T-helper 2 cell treated with Interferon-gamma antibody and Interleukin-4, amounts not matched to agents 100 ng/mL and 5 ng/mL, for 36 hours (primary cell): ENCODE measurements around the gene RTN4R. TPM values are rescaled to one million over a fixed set of nuclear protein-coding genes. Genes with fewer than 3 reads are reported as not detected.
"Not testable (repeated sequence)": the region's sequence is repeated elsewhere in the genome, so short reads cannot be mapped to it uniquely, and the experiment has no call there.

Source experiments
- intact Hi-C: fragments of 100-400 bp; cut with micrococcal nuclease; formaldehyde crosslinking; loops from one replicate; pipeline ENCODE4 v1.15.1; 2023
- total RNA-seq: library from RNA; stranded (reverse); gene quantifications from 2 replicates; pipeline ENCODE4 v1.2.3, GENCODE V29; 2022

The RTN4R gene
- total RNA-seq, 1 donor from 2014 or later: 1.9 TPM

DNA sequence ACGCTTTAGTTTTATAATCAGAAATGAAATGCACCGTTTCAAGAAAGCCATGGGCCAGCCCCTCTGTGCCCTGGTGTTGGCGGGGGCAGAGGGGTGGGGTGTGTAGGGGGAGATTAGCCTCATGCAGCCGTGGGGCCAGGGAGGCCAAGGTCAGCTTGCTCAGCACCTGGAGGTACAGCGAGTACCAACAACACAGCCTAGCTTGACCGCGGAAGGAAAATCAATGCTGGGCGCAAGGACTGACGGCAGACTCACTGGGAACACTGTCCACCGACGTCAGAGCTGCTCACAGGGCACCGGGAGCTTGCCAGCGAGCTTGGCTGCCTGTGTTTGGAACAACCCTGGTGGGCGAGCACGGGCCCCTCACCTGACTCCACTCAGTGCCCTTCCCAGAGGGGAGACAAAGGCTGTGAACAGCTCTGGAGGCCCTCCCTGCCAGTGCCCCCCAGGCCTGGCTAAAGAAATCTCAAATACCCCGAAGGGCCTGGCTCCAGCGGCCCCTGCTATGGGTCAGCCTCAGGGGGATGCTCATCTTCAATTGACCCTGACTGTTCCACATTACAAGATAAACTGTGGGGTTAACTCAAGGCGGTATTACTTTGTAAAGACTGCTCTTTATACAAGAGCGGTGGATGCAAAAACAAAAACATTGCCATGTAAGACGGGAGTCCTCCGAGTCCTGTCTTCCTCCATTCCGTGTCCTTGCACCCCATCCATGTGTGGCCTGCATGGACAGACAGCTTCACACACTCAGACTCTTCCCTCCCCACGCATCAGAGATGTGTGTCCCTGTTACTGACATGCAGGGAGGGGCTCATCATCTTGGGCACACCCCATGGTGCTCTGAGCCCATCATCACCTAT is 21.3 kb upstream of the RTN4R start:
- intact Hi-C loops: not testable (repeated sequence)

DNA sequence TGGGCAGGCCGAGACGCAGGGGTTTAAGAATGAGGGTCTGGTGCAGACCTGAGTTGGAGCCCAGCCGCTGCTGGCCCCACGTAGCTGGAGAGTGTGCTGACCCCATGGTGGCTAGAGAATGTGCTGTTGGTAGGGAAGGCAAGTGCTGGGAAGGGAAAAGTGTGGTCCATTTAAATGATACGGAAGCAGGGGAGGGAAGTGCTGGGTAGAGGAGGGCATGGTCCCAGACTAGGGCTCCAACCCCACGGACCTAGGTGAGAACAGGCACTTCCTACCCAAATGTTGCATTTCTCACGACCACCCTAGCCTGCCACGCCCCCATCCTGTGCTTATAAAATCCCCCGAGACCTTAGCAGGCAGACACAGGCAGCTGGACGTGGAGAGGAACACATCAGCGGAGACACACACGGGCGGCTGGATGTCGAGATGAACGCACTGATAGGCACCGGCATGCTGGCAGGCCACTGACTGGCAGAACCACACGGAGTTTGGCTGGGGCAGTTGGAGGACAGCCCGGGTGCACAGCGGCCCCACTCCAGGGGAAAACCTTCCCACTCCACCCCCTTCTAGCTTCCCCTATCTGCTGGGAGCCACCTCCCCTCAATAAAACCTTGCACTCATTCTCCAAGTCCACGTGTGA is 18.8 kb upstream of the RTN4R start:
- intact Hi-C loops: not testable (repeated sequence)

DNA sequence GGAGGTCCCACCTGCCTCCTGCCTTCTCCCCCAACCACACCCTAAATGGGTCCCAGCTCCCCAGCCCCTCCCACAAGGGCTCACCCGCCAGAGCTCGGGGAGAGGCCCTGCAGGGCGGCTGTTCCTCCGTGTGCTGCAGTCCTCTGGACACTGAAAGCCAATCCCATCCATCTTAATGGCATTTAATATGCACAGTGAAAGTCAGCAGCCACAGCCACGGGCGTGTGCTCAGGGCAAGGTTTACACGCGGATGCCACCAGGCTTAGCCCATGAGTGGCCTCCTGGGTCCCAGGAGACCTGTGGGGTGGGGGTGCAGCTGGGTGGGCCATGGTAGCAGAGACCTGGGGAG is 18.2 kb upstream of the RTN4R start:
- intact Hi-C loops: not testable (repeated sequence)

DNA sequence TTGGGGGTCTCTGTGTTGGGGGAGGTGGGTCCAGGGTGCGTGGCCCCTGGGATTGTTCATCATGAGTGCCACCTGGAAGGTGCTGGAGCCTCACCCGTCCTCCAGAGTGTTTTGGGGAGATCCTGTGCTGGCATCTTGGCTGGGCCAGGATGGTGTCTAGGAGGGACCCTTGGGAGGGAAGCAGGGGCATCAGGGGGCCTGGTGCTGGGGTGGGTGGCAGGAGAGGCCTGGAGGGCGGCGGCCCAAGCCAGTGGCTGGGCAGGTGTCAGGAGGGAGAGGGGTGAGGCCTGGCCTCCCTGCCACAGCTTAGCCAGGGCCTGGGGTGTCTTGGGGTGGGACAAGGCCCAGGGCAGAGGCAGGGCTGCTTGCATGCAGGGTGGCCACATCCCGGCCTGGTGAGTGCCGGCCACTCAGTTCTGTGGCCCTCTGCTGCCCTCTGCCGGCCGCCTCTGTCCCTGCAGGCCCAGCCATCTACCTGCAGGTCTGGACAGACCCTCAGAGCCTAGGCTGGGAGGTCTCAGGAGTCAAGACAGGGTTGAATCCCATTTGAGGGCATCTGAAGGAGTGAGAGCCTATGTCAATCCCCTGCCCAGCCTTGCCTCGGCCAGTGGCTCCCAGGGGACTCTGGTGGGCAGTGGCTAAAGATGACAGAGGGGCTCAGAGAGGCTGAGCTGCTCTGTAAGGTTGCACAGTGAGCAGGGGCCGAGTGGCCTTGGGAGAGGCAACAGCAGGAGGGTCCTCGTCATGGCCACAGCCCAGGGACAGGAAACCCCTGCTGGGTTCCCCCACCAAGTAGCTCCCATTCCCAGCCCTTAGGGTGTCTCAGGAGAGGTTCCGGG is 17.6 kb upstream of the RTN4R start:
- intact Hi-C loops: loop anchor here (1.0 kb wide), 1 partner anchor 128 kb away; no protein-coding TSS in a partner anchor

DNA sequence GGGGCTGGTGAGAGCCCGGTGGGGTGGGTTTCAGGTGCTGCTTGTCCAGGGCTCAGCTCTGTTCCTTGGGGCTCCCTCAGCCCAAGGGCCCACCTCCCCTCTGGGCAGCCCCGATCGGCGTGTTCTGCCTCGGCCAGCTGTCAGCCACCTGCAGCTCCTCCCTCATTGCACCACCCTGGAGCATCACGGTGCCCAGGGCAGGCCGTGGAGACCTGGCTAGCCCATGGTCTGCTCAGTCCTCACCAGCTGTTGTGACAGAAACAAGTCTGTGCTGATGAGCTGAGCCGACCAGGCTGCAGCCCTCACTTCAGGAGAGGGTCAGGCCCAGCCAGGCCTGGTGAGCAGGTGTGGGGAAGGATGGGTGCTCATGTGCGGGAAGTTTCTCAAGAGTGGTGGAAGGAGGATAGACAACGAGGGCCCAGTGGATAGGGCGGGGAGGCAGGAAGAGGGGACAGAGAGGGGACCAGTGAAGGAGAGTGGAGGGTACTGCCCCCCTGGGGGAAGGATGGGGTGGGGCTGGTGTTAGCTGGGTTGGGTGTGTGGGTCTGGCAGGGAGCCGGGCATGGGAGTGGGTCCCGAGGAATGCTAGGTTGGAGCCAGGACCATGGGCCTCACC is 16.5 kb upstream of the RTN4R start:
- intact Hi-C loops: loop anchor here (1.0 kb wide), 1 partner anchor 127 kb away; no protein-coding TSS in a partner anchor

DNA sequence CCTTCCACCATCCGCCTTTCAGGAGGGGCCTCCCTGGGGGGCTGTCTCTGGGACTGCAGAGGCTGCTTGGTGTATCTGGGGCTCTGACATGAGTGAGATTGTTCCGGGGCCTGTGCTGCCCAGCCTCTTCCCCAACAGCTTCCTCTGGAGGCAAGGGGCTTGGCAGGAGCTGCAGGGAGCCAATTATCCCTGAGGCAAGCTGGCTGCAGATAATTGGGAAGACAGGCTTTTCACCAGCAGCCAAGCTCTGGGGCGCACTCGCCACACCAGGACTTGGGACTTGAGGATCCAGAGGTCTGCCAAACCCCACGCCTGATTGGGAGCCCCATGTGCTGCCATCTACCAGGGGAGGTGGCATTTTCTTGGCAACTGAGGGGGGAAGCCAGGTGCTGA is 15.6 kb upstream of the RTN4R start:
- intact Hi-C loops: no loop called here

DNA sequence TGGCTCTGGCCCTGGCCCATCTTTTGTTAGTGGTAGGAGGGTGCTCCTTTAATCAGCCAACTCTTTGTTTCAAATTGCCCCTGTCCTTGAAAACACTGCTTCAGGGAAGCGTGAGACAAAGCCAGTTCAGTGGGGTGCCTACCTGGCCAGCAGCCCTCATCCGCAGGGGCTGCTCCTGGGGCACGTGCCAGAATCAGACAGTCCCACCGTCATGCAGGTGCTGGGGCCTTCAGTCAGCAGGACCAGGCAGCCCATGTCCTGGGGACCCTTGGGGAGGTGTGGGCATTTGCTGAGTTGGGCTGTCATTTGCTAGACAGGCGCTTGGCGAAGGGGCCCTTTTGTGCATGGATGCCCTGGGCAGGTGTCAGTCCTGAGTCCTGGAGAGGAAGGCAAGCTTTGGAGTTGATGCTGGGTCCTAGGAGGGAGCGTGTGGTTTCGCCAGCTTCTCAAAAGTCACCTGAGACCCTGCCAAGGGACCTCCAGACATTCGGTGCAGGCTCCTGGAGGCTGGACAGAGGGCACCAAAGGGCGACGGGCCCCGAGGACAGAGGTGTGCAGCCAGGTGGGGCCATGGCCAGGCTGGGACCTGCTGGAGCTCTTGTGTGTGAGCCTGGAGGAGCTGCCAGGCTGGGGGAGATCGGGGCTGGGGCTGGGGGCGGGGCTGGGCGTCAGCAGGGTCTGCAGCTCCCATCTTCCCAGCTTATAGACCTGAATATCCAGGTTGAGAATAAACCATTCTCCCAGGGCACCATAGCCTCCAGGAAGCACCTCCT is 15.0 kb upstream of the RTN4R start:
- intact Hi-C loops: no loop called here

DNA sequence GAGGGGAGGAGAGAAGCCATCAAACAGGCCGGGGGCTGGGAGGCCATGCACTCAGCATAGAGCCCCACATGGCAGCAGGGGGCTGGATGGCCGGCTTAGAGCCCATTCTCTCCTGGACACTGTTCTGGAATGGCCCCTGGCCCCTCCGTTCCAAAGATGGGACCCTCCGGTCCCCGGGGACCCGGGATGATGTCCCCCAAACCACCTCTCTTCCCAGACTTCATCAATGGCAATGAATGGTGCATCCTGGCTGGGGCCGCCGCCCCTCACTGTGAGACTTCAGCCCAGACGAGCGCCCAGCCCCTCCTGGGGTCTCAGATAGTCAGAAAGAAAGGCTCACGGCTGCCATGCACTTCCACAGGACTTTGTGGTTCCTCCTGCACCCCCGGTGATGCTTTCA is 13.8 kb upstream of the RTN4R start:
- intact Hi-C loops: no loop called here

DNA sequence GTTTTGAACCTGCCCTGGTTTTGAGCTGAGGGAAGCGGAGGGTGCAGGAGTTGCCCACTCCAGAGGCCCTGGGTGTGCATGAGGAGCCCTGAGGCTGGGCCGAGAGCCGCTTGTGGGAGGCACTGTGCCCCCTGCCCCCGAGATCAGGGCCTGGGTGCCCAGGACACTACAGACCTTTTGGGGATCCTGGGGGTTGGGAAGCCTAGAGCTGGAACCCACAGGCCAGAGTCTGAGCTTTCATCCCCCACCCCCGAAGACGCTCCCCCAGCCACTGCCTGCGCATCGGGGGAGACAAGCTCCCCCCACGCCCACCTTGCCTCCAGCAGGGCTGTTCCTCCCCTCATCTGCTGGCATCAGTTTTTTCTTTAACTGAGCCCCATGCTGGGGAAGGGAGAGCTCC is 13.4 kb upstream of the RTN4R start:
- intact Hi-C loops: not testable (repeated sequence)

DNA sequence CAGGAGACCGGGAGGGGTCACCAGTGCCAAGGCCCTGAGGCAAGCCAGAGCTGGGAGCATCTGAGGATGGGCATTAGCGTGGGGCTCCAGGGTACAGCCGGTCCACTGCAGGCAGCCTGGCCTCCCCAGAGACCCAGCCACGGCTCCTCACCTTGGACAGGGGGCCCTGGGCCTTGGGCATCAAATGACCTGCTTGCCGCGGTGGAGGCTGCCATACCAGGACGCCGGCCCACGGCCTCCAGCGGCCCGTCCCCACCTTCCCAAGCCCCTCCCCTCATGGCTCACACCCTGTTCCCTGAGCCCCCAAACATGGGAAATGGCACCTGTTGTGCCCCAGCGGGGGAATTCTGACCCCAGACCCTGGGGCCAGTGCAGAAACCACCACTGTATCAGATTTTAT is 12.7 kb upstream of the RTN4R start:
- intact Hi-C loops: no loop called here

DNA sequence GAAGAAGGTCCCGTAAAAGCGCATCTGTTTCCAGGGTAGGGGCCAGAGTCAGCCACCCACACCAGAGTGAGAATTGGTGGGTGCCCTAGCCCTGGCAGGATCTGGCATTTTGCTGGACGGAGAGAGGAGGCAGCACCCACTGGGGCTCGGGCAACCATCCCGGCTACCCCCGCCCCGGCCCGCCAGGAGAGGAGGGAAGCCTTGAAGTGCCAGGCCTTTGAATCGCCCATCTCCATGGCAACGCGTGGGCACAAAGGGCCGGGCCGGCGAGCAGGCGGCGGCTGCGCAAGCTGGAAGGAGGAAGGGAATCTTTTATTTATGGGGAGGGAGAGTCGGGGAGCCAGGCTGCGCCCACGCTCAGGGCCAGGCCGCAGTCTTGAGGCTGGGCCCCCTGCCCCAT is 12.0 kb upstream of the RTN4R start:
- intact Hi-C loops: not testable (repeated sequence)

DNA sequence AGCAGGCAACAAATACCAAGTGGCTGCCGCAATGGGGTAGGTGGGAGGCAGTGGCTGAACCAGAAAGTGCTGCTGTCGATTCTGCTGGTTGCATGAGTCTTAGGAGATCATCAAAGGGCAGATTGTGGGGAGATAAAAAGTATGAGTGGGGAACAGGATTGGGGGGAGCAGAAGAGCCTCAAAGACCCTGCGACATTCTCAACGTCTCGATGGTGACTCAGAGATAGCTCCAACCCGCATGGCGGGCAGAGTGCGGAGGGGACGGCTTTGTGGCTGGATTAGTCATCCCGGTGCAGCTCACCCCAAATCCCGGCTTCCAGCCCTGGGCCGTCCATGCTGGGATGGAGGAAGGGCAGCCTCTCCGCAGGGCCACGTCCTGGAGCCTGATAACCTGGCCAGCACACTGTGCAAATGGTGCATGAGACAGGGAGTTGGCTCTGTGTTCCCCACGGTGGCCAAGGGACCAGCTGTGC is 11.6 kb upstream of the RTN4R start:
- intact Hi-C loops: no loop called here

DNA sequence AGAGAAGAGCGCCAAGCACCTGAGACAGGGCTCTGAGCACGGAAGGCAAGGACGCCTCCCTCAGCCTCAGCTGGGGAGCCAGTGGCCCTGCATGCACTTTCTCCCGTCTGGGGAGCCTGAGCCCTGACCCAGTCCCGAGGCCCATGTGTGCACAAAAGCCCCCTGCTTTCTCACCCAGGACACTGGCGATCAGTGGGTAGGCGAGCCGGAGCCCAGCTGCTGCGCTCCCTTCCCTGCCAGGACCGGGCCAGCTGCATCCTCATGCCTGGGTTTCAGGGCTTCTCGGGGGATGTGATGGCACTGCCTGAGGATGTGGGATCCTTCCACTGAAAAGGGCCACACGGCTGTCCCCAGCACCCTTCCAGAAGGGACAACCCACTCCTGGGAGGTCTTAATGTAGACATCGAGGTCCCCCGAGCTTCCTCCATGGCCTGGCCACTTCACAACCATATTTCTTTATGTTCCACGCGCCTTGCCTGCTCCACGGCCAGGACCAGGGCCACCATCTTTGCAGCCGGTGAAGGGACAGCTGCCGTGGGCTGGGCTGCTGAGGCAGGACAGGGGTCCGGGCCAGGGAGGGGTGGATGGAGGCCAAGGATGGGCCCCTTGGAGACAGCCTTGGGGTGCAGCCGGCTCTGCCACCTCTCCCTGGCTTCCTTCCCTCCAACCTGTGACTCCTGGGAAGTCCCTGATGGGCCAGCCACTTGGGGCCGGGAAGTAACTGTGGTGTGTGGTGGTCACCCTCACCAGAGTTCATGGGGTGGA is 10.8 kb upstream of the RTN4R start:
- intact Hi-C loops: not testable (repeated sequence)

DNA sequence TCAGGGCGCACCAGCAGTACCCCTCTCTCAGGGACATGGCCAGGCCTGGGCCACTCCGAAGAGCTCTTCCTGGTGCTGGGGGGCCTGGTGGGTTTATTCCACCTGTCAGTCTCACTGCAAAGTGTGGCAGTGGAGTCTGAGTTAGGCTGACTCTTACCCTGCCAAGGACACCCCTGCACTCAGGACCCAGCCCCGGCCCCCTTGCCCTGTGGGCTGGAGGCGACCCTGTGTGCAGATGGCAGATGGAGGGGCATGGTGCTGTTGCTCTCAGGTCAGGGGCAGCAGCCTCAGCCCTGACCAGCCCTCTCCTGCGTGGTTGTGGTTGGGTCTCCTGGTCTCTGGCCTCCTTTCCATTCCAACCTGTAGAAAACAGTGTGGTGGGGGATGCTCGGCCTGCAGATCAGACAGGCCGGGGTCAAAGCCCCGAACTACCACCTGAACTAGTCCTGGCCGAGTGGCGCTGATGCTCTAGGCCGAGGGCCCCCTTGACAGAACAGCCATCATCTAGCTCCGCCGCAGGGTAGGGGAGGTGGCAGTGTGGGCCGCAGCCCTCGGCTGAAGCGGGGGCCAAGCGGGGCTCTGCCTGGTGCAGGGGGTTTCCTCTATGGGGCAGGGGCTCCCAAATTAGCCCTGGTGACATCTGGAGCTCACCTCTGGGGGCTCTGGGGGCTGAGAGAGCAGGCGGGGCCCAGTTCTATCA is 10.0 kb upstream of the RTN4R start:
- intact Hi-C loops: not testable (repeated sequence)

DNA sequence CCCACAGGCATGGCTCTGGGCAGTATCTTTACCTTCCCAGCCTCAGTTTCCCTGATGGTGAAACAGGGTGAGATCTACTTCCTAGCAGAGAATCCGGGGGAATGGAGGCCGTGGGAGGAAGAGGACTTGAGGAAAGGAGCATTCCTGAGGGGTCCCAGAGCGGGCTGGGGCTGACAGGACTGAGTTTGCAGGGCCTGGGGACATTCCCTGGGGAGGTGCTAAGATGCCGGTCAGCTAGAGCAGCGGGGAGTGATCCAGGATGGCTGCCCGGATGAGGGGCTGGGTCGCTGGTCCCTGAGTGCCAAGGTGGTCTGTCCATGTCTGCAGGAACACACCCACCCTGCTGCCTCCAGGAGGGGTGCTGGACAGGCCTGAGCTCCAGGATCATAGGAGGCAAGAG is 8.3 kb upstream of the RTN4R start:
- intact Hi-C loops: no loop called here

DNA sequence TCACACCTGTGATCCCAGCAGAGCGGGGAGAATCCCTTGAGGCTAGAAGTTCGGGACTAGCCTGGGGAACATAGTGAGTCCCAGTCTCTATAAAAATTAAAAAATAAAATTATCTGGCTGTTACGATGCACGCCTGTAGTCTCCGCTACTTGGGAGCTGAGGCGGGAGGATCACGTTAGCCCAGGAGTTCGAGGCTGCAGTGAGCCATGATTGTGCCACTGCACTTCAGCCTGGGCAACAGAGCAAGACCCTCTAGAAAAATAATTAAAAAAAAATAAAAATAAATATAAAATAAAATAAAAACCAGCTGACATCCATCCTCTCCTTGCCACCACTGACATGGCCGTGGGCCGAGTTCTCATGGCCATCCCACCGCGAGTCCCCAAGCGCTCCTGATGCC is 7.7 kb upstream of the RTN4R start:
- intact Hi-C loops: no loop called here

DNA sequence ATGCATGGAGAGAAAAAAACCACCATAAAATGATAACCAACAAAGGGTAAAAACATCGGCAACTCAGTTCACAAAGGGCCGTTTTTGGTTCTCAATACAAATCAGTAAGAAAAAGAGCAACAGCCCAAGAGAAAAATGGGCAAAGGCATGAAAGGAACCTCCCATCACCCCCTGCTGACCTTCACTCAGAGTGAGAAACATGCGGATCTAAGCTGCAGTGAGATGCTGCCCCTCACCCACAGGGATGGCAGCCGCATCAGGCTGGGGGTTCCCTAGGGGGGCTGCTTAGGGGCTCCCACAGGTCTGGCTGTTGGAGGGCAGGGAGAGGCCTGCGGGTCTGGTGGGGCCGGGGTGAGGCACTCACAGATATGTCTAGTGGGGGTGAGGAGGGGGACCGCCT is 7.2 kb upstream of the RTN4R start:
- intact Hi-C loops: not testable (repeated sequence)

DNA sequence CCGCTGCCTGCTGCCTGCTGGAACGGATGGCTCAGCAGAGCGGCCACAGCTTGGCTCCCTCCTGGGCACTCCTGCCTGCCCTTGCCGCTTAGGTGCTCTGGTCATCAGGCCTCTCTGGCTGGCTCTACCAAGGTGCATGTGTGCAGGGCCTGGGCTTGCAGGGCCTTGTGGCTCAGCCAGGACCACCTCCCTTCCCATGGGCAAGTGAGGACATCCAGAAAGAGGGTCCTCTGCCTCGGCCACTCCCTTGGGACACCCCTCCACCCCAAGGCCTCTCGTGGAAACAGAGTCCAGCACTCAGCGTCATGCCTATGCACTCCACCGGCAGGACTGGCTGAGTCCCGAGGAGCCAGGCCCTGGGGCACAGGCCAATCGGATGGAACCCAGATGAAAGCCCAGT is 6.3 kb upstream of the RTN4R start:
- intact Hi-C loops: not testable (repeated sequence)

DNA sequence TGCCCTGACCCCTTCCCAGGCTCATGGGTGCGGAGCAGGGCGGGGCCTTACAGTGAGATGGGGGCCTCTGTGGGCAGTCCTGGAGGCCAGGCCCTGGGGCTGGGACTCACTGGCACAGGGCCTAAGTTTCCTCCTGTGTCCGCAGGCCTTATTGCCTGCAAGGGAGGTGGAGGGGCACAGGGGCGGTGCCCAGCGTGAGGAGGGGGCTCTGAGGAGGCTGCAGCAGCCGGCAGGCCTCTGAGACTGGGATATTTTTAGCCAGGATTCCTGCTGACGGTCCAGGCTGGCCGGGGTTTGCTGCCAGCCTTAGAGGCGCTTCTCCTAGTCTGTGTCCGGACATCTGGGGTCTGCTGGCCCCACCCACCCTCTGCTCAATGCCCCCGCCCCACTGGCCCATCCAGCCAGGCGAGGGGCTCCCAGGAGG is 5.7 kb upstream of the RTN4R start:
- intact Hi-C loops: no loop called here
